Measurements from ENCODE around the gene MRPS18A.
"Not testable (repeated sequence)": the region's sequence is repeated elsewhere in the genome, so short reads cannot be mapped to it uniquely, and the experiment has no call there.

The MRPS18A gene

GRCh38 chr6:43716099-43716498, 28.5 kb upstream of the MRPS18A start:
- DNase-seq, result no peak

GRCh38 chr6:43715056-43715788, 27.6 kb upstream of the MRPS18A start:
- no peak for DNase-seq

GRCh38 chr6:43714311-43715055, 26.9 kb upstream of the MRPS18A start:
- no peak for DNase-seq

- no peak for DNase-seq
Observed at GRCh38 chr6:43713643-43714310, 26.2 kb upstream of the MRPS18A start.

GRCh38 chr6:43712579-43712978, 25.0 kb upstream of the MRPS18A start:
- no peak for DNase-seq

GRCh38 chr6:43710576-43710975, 23.0 kb upstream of the MRPS18A start:
- DNase-seq, result no peak

GRCh38 chr6:43709654-43710303, 22.2 kb upstream of the MRPS18A start:
- DNase-seq, result no peak

GRCh38 chr6:43708860-43709653, 21.5 kb upstream of the MRPS18A start:
- no peak for DNase-seq

- no peak for DNase-seq
Observed at GRCh38 chr6:43707767-43708166, 20.2 kb upstream of the MRPS18A start.

- DNase-seq, result no peak
Observed at GRCh38 chr6:43707269-43707668, 19.7 kb upstream of the MRPS18A start.

GRCh38 chr6:43706788-43707187, 19.2 kb upstream of the MRPS18A start:
- no peak for DNase-seq

- no peak for DNase-seq
Observed at GRCh38 chr6:43705996-43706395, 18.4 kb upstream of the MRPS18A start.

- DNase-seq, result no peak
Observed at GRCh38 chr6:43703512-43704429, 16.2 kb upstream of the MRPS18A start.

GRCh38 chr6:43702534-43703440, 15.2 kb upstream of the MRPS18A start:
- DNase-seq, result no peak

- DNase-seq, result no peak
Observed at GRCh38 chr6:43702171-43702533, 14.6 kb upstream of the MRPS18A start.

- not testable (repeated sequence) for DNase-seq
Observed at GRCh38 chr6:43700939-43701560, 13.5 kb upstream of the MRPS18A start.

GRCh38 chr6:43699564-43700186, 12.1 kb upstream of the MRPS18A start:
- DNase-seq, result no peak

- no peak for DNase-seq
Observed at GRCh38 chr6:43698584-43699349, 11.2 kb upstream of the MRPS18A start.

GRCh38 chr6:43697421-43697820, 9.8 kb upstream of the MRPS18A start:
- DNase-seq, result no peak
